ENCODE results near the gene DNAJC9.

Gene DNAJC9

GRCh38 chr10:73238990-73239566, 8.0 kb downstream of the DNAJC9 start:
- DNase-seq (ENCODE audit: low read depth, low spot score): no peak

DNA sequence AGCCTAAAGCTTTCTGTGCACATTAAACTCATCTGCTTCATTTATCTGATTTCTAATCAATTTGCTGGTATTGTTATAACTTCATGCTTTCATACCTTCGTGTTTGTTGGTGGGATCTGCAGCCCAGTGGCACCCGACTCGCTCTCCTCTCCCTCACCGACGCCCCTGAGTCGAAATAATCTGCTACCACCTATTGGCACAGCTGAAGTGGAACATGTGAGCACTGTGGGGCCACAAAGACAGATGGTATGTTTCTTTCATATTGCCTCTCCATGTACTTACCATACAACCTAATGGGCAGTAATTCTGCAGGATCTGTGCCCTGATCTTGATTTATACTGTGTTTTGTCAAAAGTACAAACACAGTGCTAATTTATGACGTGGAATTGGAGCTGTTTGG, 12.4 kb downstream of the DNAJC9 start:
- DNase-seq (ENCODE audit: low read depth, low spot score): no peak

DNA sequence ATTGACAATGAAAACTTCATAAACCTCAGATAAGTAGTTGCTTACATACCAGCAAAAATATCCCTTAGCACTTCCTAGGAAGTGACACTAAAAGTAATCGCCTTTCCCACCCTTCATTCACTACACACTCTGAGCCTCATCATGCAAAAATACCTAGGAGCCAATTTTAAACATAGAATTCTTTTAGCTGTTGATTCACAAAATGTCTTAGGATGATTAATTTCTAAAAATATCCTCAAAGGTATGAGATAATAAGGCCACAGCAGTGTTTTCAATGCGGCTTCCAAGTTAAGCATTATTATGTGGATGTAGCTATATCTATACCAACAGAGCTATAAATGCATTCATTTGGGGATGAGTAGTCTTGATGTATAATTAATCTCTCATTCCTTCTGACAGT, 13.2 kb downstream of the DNAJC9 start:
- DNase-seq (ENCODE audit: low read depth, low spot score): no peak

- no peak for DNase-seq (ENCODE audit: low read depth, low spot score)
Observed at GRCh38 chr10:73232887-73233286, 14.2 kb downstream of the DNAJC9 start.

- DNase-seq (ENCODE audit: low read depth, low spot score): no peak
Observed at GRCh38 chr10:73229567-73229966, 17.5 kb downstream of the DNAJC9 start.

DNA sequence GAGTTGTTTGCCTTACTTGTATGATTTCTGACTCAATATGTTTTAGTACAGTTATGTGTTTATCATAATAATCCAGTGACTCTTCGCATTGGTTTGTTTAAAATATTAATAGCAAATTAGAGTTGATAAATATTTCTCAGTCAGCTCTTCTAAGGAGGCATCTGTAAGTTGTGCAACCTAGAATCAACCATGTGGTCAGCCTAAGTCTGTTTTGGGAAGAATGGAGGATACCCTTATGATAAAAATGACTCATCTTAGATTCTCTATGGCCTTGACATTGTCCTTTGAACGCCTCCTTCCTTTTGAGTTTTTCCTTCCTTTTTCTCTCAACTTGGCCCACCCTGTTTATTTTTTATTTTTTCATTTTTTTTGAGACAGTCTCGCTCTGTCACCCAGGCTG, 18.8 kb downstream of the DNAJC9 start:
- DNase-seq (ENCODE audit: low read depth, low spot score): no peak

DNA sequence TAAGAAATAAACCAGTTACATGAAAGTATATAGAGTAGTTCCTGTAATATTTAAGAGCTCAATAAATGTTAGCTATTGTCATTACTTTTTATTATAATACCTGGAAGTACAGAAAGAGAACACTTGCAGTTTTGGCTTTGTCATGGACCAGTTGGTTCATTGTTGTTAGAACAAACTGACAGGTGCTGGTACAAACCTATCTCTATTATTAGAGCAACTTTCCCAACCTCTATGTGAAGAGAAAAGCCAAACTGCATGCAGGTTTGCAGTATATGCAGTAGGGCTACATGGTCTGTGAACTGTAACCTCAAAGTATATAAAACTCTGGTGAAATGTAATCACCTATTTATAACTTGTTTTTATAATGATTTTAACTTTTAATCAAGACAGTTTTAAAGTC, 20.4 kb downstream of the DNAJC9 start:
- no peak for DNase-seq (ENCODE audit: low read depth, low spot score)

GRCh38 chr10:73225518-73225917, 21.5 kb downstream of the DNAJC9 start:
- DNase-seq (ENCODE audit: low read depth, low spot score): no peak

DNA sequence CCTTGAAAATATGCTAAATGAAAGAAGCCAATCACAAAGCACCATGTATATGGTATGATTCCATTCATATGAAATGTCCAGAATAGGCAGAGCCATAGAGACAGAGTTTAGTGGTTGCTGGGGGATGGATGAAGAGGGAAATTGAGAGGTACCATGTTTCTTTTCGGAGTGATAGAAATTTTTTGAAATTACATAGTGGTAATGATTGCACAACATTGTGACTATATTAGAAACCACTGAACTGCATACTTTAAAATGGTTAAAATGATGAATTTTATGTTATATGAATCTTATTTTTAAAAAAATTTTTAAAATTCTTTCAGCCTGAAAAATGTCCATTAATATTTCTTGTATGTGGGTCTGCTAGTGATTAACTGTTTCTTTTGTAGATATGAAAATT, 26.1 kb downstream of the DNAJC9 start:
- no peak for DNase-seq (ENCODE audit: low read depth, low spot score)

- no peak for DNase-seq (ENCODE audit: low read depth, low spot score)
Observed at GRCh38 chr10:73219384-73219783, 27.7 kb downstream of the DNAJC9 start.

DNA sequence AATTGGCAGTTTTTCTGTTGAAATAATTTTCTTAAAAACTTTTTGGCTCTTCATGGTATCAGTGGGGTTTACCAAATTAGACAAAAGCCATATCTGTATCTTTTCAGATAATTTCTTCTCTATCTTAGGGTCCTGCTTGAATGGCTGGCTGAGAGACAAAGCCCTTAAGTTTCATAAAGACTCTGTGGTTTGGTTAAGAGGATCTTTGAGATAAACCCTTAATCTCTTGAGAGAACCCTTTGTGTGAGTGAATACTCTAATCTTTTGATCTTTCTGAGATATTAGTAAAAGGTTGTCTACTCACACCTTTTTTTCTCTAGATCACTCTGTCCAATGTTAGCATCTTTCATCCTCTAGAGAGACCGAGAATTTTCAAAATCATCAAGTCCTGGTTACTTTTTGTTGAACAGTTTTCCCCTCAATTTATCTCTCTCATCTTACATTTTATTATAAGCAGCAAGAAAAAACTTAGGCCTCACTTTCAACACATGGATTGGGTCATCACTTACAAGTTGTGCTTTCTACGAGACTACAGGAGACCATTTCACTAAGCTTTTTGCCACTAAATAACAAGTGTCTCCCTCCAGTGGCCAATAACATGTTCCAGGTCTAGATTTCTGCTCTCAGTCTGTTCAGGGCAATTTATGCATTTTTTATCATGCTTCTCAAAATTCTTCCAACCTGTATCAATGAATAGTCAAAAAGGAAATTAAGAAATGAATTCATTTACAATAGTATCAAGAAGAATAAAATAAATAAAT, 28.4 kb downstream of the DNAJC9 start:
- DNase-seq (ENCODE audit: low read depth, low spot score): no peak

- no peak for DNase-seq (ENCODE audit: low read depth, low spot score)
Observed at GRCh38 chr10:73217628-73218027, 29.4 kb downstream of the DNAJC9 start.

- DNase-seq (ENCODE audit: low read depth, low spot score): no peak
Observed at GRCh38 chr10:73215749-73216148, 31.3 kb downstream of the DNAJC9 start.

DNA sequence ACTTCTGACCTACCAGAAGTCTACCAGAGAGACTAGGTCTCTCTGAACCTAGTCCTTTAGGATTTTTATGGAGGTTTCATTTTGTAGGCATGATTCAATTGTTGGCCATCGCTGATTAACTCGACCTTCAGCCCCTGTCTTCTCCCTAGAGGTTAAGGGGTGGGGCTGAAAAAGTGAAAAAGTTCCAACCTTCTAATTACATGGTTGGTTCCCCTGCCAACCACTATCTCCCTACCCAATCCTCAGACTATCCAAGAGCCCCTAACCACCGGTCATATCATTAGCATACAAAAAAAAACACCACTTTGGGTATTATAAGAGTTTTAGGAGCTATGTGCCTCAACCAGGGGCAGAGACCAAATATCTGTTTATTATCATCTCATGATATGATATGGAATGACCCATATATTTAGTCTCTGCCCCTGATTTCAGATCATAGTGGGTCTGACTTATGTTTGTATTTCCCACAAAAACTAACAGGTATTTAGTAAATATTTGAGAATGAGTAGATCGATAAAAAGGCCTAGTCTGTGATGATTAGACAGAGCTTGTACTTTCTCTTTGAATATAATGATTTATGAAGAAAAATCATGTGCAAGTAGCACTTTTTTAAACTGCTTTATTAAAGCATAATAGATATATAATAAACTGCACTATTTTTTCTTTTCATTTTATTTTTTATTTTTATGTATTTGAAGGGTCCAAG, 35.8 kb downstream of the DNAJC9 start:
- DNase-seq (ENCODE audit: low read depth, low spot score): no peak

- DNase-seq (ENCODE audit: low read depth, low spot score): no peak
Observed at GRCh38 chr10:73210395-73211105, 36.5 kb downstream of the DNAJC9 start.

DNA sequence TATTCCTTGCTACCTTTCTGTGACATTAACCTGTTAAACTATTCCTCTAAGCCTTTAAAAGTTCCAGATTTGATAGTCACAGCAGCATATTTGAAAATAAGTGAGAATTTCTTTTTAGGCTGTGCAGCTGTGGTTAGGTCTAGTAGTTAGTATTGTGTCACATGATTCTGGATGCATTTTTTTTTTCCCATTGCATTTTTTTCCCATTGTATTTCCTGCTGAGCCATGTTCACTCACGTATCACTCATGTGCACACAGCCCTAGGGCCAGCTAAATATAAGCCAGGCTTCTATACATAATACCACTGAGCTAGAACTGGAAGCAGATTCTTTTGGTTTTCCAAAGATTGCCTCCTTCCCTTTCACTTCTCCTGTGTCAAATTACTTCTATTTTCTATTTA, 37.4 kb downstream of the DNAJC9 start:
- DNase-seq (ENCODE audit: low read depth, low spot score): no peak

GRCh38 chr10:73207883-73208282, 39.2 kb downstream of the DNAJC9 start:
- DNase-seq (ENCODE audit: low read depth, low spot score): no peak

DNA sequence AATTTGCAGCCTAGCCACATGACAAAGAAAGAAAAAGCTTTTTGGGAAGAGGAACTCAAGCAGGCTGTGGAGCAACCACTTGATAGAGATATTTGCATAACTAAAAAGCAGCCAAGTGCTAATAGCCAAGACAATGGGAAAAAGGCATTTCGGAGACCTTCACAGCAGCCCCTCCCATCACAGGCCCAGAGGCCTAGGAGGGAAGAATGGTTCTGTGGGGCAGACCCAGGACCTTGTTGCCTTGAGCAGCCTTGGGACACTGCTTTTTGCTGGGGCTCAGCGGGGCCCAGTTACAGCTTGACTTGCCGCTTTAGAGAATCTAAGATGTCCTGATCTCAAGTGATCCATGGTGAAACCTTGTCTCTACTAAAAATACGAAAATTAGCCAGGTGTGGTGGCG, 40.7 kb downstream of the DNAJC9 start:
- DNase-seq (ENCODE audit: low read depth, low spot score): no peak

DNA sequence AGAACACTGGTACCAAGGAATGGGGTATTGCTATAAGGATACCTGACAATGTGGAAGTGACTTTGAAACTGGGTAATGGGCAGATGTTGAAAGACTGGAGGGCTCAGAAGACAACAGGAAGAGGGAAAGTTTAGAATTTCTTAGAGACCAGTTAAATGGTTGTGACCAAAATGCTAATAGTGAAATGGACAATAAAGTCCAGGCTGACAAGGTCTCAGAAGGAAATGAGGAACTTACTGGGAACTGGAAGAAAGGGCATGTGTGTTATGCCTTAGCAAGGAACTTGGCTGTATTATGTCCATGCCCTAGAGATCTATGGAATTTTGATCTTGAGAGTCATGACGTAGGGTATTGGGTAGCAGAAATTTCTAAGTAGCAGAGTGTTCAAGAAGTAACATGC, 41.2 kb downstream of the DNAJC9 start:
- DNase-seq (ENCODE audit: low read depth, low spot score): no peak

DNA sequence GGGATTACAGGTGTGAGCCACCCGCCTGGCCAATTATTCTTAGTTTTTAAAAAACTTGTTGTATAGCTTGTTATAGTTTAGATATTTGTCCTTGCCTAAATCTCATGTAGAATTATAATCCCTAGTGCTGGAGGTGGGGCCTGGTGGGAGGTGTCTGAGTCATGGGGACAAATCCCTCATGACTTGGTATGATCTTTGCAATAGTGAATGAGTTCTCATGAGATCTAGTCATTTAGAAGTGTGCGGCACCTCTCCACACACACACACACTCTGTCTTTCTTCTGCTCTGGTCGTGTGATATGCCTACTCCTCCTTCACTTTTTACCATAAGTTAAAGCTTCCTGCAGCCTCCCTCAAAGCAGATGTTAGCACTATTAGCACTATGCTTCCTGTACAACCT, 42.0 kb downstream of the DNAJC9 start:
- DNase-seq (ENCODE audit: low read depth, low spot score): no peak
